DOHH2 (cell line): ENCODE measurements around the gene SH2D6.

Experiments
- CTCF ChIP-seq: fragments of 200-600 bp; sonication (generic); IDR thresholded peaks from one replicate; pipeline ENCODE4 v1.5.1; 2014; ENCODE audit warnings: antibody characterized with exemption, mild to moderate bottlenecking, low read depth, low read length; ENCODE audit not compliant: poor library complexity, severe bottlenecking
- EZH2phosphoT487 ChIP-seq: fragments of 200-600 bp; sonication (generic); IDR thresholded peaks from 2 replicates; pipeline ENCODE4 v1.6.1; 2017; ENCODE audit warnings: borderline replicate concordance, mild to moderate bottlenecking, antibody characterized with exemption, low read length, moderate library complexity, mixed read lengths

DNA sequence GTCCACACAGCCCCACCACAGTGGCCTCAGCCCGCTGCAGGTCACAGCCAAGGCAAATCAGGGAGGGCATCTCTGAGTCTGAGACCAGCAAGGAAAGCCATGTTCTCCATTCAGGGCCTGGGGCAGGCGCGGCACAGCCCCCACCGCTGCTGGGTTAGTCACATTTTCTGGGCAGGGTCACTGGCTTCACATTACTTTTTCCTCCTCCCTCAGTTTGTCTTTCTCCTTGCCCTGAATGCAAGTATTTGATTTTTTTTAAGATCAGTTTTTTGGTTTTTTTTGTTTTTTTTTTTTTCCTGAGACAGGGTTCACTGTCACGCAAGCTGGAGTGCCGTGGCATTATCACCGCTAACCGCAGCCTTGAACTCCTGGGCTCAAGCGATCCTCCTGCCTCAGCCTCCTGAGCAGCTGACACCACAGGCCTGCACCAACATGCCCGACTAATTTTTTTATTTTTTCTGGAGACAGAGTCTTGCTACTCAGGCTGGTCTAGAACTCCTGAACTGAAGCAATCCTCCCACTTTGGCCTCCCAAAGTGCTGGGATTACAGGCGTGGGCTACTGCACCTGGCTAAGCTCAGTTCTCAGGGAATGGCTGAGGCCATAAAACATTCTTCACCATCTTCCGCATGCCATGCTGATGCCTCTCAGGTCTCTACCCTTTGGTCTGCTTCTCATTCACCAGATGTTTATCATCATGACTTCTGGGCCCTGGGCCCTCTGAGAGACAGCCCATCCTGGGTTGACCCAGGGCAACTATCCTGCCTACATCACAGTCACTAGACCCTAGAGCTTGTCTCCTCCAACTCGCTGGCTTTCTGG lies 7.7 kb upstream of the SH2D6 start:
- TF ChIP-seq CTCF: no peak
- TF ChIP-seq EZH2phosphoT487: no peak
